ENCODE measurements around the gene AIPL1. TPM values are rescaled to one million over a fixed set of nuclear protein-coding genes. Genes with fewer than 3 reads are reported as not detected.

The AIPL1 gene
- total RNA-seq, 1 experiment from 2014 or later: 0.46 TPM

DNA sequence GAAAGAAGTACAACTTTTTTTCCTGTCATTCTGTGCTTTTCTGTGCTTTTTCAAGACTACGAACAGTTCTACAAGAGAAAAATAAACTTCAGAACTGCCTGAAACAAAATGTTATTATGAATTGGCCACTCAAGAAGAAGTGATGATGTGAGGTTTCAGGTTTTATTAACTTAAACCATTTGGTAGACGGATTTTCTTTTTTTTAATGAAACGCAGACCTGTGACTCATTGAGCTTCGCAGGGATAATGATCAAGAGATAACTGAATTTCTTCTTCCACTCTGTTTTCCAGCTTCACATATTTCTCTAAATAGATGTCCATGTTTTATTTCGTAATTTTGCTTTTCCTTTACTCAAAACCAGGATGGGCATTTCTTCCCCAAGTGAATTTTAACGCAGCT lies 32.7 kb downstream of the AIPL1 start (continued):
- TF ChIP-seq, protein P1, sequence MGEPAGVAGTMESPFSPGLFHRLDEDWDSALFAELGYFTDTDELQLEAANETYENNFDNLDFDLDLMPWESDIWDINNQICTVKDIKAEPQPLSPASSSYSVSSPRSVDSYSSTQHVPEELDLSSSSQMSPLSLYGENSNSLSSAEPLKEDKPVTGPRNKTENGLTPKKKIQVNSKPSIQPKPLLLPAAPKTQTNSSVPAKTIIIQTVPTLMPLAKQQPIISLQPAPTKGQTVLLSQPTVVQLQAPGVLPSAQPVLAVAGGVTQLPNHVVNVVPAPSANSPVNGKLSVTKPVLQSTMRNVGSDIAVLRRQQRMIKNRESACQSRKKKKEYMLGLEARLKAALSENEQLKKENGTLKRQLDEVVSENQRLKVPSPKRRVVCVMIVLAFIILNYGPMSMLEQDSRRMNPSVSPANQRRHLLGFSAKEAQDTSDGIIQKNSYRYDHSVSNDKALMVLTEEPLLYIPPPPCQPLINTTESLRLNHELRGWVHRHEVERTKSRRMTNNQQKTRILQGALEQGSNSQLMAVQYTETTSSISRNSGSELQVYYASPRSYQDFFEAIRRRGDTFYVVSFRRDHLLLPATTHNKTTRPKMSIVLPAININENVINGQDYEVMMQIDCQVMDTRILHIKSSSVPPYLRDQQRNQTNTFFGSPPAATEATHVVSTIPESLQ (CRISPR knock-in tag; IDR thresholded peaks at IDR 0.05): no peak
- no peak for TF ChIP-seq ZNF232 (CRISPR knock-in tag; IDR thresholded peaks at IDR 0.05)
- TF ChIP-seq FOXK1 (CRISPR knock-in tag; IDR thresholded peaks at IDR 0.05): no peak
- TF ChIP-seq, protein P2, sequence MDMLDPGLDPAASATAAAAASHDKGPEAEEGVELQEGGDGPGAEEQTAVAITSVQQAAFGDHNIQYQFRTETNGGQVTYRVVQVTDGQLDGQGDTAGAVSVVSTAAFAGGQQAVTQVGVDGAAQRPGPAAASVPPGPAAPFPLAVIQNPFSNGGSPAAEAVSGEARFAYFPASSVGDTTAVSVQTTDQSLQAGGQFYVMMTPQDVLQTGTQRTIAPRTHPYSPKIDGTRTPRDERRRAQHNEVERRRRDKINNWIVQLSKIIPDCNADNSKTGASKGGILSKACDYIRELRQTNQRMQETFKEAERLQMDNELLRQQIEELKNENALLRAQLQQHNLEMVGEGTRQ (CRISPR knock-in tag; IDR thresholded peaks at IDR 0.05): no peak
- TF ChIP-seq TEAD4 (CRISPR knock-in tag; IDR thresholded peaks at IDR 0.05): no peak

DNA sequence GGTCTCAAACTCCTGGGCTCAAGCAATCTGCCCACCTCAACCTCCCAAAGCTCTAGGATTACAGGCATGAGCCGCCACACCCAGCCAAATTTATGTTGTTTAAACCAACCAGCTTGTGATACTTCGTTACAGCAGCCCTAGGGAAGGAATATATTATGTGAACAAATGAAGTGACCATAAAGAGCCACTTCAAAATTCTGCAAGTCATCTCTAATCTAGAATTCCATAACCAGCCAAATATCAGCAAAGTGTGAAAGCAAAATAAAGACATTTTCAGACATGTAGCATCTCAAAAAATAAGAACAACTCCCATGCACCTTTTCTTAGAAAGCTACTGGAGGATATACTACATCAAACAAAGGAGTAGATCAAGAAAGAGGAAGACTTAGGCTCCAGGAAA lies 36.0 kb downstream of the AIPL1 start:
- Mint-ChIP-seq H3K4me3 (no peak overlapping the region), H3K27ac (no peak overlapping the region), H3K27me3 (ENCODE audit: low read depth) (no peaks in the 10 kb centered on the region; the same call in 1 of the 2 replicates), H3K4me1 (peaks cover 20% of the 10 kb centered on the region), H3K9me3 (peaks cover 10% of the 10 kb centered on the region), H3K36me3 (peaks cover 4% of the 10 kb centered on the region)
- TF ChIP-seq, protein P3, sequence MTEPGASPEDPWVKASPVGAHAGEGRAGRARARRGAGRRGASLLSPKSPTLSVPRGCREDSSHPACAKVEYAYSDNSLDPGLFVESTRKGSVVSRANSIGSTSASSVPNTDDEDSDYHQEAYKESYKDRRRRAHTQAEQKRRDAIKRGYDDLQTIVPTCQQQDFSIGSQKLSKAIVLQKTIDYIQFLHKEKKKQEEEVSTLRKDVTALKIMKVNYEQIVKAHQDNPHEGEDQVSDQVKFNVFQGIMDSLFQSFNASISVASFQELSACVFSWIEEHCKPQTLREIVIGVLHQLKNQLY (CRISPR knock-in tag; IDR thresholded peaks at IDR 0.05): no peak
- TF ChIP-seq ZNF219 (CRISPR knock-in tag; IDR thresholded peaks at IDR 0.05; ENCODE audit: borderline replicate concordance): no peak
- TF ChIP-seq RELA (CRISPR knock-in tag; IDR thresholded peaks at IDR 0.05; ENCODE audit: borderline replicate concordance): no peak
- no peak for TF ChIP-seq ZNF317 (CRISPR knock-in tag; IDR thresholded peaks at IDR 0.05; ENCODE audit: borderline replicate concordance, low read depth)
- TF ChIP-seq ERG (CRISPR knock-in tag; IDR thresholded peaks at IDR 0.05): no peak
- TF ChIP-seq ZNF232 (CRISPR knock-in tag; IDR thresholded peaks at IDR 0.05): no peak
- TF ChIP-seq KAT7 (CRISPR knock-in tag; IDR thresholded peaks at IDR 0.05; ENCODE audit: borderline replicate concordance): no peak
- no peak for TF ChIP-seq ZNF138 (CRISPR knock-in tag; conservative IDR thresholded peaks at IDR 0.05)
- no peak for TF ChIP-seq NFYB (CRISPR knock-in tag; conservative IDR thresholded peaks at IDR 0.05; ENCODE audit: low read depth)
- TF ChIP-seq JAZF1 (CRISPR knock-in tag; IDR thresholded peaks at IDR 0.05): no peak
- no peak for TF ChIP-seq TEAD4 (CRISPR knock-in tag; IDR thresholded peaks at IDR 0.05)
- no peak for TF ChIP-seq ZNF396 (CRISPR knock-in tag; IDR thresholded peaks at IDR 0.05; ENCODE audit: borderline replicate concordance)
- TF ChIP-seq, protein P4, sequence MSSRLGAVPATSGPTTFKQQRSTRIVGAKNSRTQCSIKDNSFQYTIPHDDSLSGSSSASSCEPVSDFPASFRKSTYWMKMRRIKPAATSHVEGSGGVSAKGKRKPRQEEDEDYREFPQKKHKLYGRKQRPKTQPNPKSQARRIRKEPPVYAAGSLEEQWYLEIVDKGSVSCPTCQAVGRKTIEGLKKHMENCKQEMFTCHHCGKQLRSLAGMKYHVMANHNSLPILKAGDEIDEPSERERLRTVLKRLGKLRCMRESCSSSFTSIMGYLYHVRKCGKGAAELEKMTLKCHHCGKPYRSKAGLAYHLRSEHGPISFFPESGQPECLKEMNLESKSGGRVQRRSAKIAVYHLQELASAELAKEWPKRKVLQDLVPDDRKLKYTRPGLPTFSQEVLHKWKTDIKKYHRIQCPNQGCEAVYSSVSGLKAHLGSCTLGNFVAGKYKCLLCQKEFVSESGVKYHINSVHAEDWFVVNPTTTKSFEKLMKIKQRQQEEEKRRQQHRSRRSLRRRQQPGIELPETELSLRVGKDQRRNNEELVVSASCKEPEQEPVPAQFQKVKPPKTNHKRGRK (CRISPR knock-in tag; IDR thresholded peaks at IDR 0.05; ENCODE audit: borderline replicate concordance): no peak
- TF ChIP-seq SMAD4 (CRISPR knock-in tag; IDR thresholded peaks at IDR 0.05): no peak
- TF ChIP-seq HMGA2 (CRISPR knock-in tag; IDR thresholded peaks at IDR 0.05): no peak
- TF ChIP-seq CBFB (CRISPR knock-in tag; IDR thresholded peaks at IDR 0.05; ENCODE audit: low read depth): no peak
- no peak for TF ChIP-seq FOXJ3 (CRISPR knock-in tag; IDR thresholded peaks at IDR 0.05; ENCODE audit: borderline replicate concordance)
- no peak for TF ChIP-seq ZBTB43 (CRISPR knock-in tag; IDR thresholded peaks at IDR 0.05)
- TF ChIP-seq, protein P5, sequence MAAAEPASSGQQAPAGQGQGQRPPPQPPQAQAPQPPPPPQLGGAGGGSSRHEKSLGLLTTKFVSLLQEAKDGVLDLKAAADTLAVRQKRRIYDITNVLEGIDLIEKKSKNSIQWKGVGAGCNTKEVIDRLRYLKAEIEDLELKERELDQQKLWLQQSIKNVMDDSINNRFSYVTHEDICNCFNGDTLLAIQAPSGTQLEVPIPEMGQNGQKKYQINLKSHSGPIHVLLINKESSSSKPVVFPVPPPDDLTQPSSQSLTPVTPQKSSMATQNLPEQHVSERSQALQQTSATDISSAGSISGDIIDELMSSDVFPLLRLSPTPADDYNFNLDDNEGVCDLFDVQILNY (CRISPR knock-in tag; IDR thresholded peaks at IDR 0.05): no peak
- no peak for TF ChIP-seq CREB1 (CRISPR knock-in tag; IDR thresholded peaks at IDR 0.05)
- no peak for ATAC-seq
- ChIA-PET POLR2A (interaction anchor here (0.6 kb wide), 1 partner anchor 26 kb away, joined by 3 read pairs; no protein-coding TSS in a partner anchor), CTCF (no interaction called here)
- no peak for DNase-seq (ENCODE audit: low spot score)

All from WTC11 (cell line).